ENCODE data around the gene LSM4.

DNA sequence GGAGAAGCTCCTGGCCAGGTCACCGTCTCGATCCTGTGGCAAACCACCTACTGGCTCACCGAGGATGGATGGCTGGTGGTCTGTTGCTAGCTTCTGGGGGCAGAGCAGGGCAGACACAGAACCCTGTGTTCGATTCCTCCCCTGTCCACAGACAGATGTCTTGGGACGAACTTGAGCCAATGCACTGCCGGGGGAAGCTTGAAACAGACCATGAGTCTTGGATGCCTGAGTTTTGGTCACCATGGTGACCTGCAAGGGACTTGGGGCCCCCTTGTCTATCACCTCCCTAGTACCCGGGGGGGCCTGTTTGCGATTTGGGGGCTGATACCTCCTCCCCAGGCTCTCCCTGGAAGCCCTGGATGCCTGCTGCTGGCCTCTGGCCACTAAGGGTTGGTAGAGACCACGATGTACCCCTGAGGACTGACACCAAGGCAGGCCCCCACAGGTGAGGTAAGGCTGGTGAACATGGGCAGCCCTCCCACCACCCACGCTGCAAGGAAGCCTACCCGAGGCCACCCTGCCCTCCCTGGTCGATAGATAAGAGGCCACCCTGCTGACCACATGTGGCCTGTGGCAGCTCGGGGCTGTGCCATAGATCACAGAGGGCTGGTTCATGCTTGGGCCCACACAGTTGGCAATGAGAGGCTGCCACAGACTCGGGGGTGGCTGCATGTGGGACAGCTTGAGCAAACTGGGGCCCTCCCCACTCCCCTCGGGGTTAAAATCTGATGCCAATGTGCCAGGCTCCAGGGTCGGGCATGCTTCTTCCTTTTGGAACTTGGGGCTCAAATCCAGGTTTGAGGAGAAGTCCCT is 59.3 kb downstream of the LSM4 start:
- TF ChIP-seq, protein P1, sequence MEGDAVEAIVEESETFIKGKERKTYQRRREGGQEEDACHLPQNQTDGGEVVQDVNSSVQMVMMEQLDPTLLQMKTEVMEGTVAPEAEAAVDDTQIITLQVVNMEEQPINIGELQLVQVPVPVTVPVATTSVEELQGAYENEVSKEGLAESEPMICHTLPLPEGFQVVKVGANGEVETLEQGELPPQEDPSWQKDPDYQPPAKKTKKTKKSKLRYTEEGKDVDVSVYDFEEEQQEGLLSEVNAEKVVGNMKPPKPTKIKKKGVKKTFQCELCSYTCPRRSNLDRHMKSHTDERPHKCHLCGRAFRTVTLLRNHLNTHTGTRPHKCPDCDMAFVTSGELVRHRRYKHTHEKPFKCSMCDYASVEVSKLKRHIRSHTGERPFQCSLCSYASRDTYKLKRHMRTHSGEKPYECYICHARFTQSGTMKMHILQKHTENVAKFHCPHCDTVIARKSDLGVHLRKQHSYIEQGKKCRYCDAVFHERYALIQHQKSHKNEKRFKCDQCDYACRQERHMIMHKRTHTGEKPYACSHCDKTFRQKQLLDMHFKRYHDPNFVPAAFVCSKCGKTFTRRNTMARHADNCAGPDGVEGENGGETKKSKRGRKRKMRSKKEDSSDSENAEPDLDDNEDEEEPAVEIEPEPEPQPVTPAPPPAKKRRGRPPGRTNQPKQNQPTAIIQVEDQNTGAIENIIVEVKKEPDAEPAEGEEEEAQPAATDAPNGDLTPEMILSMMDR (IDR thresholded peaks at IDR 0.05; ENCODE audit: extremely low read depth in 1 of 2, insufficient read depth in 1 of 2, low read depth in 1 of 2, low read length in 2 of 2), result no peak
- TF ChIP-seq POLR2A (IDR thresholded peaks at IDR 0.05; ENCODE audit: low read depth, low read length) (no peak), FOS (IDR thresholded peaks at IDR 0.05; ENCODE audit: borderline replicate concordance, insufficient read depth, low read length) (no peak), POLR2AphosphoS5 (IDR thresholded peaks at IDR 0.05; ENCODE audit: insufficient read depth, low read depth, low read length) (no peak), GATA2 (IDR thresholded peaks at IDR 0.05; ENCODE audit: insufficient read depth, insufficient read length, low read depth, low read length) (no peak)
